A549 (cell line): ENCODE measurements around the gene COA7. TPM values are rescaled to one million over a fixed set of nuclear protein-coding genes. Genes with fewer than 3 reads are reported as not detected.

Source experiments
- ATAC-seq, 2 experiments: fragments of 200-7000 bp in 1 of 2; fragments of >200 bp in 1 of 2; cut with Nextera tagmentation in 1 of 2; cut with Tn5 transposase in 1 of 2; 3 replicates each; pipeline versions ENCODE4 v1.8.0 to v1.9.1; 2018 to 2020; ENCODE audit warnings: mild to moderate bottlenecking in 1 of 2, moderate library complexity in 1 of 2
- CTCF ChIA-PET: fragments of 300-600 bp; sonication (Branson Sonifier 250); formaldehyde crosslinking; extraction: SDS; loops from one replicate; lab custom pipeline; 2021; ENCODE audit warnings: antibody characterized with exemption, inconsistent platforms; lab: Yijun Ruan, JAX
- POLR2A ChIA-PET: fragments of 350-600 bp; formaldehyde crosslinking; extraction: SDS; loops from one replicate; lab custom pipeline; 2021; ENCODE audit warnings: antibody characterized with exemption, inconsistent platforms; lab: Yijun Ruan, JAX
- DNase-seq, 2 experiments: peaks; one replicate each; pipeline versions ENCODE4 v3.0.0 to v3.0.0-alpha.2; 2011 to 2016; ENCODE audit warnings: low read depth in 1 of 2, low spot score in 1 of 2
- FAIRE-seq: peaks from 2 replicates; lab custom pipeline; 2011; peaks lifted over from hg19 to GRCh38; lab: Jason Lieb, UNC
- H3K27ac ChIP-seq, 2 experiments: fragments of >200 bp; sonication (Bioruptor Twin); formaldehyde crosslinking; 3 replicates each; pipeline ENCODE4 v1.5.1; 2016 to 2017
- H3K4me1 ChIP-seq: fragments of >200 bp; sonication (Bioruptor Twin); formaldehyde crosslinking; 3 replicates; pipeline ENCODE4 v1.6.1; 2016
- H3K4me2 ChIP-seq: fragments of >200 bp; sonication (Bioruptor Twin); formaldehyde crosslinking; 3 replicates; pipeline ENCODE4 v1.6.1; 2016
- H3K4me3 ChIP-seq: fragments of >200 bp; sonication (Bioruptor Twin); formaldehyde crosslinking; 3 replicates; pipeline ENCODE4 v1.5.1; 2016
- H3K9me3 ChIP-seq: fragments of >200 bp; sonication (Bioruptor Twin); formaldehyde crosslinking; 3 replicates; pipeline ENCODE4 v1.6.1; 2016
- CBX8 ChIP-seq: fragments of 200-600 bp; sonication (generic); IDR thresholded peaks from 2 replicates; pipeline ENCODE4 v1.6.1; 2016
- CEBPB ChIP-seq, 2 experiments: fragments of >200 bp in 1 of 2; sonication (Bioruptor Twin) in 1 of 2; formaldehyde crosslinking in 1 of 2; IDR thresholded peaks; 2 replicates each; pipeline ENCODE4 v1.6.1; 2012 to 2016
- EHF ChIP-seq: fragments of 250-450 bp; sonication (Bioruptor Pico); IDR thresholded peaks from 2 replicates; pipeline ENCODE4 v1.5.0; 2020; ENCODE audit warnings: mild to moderate bottlenecking
- EHMT2 ChIP-seq: fragments of 200-600 bp; sonication (generic); IDR thresholded peaks from 2 replicates; pipeline ENCODE4 v1.6.1; 2016; ENCODE audit warnings: antibody characterized with exemption, low read depth, mild to moderate bottlenecking, moderate library complexity
- EP300 ChIP-seq, 2 experiments: fragments of >200 bp; sonication (Bioruptor Twin); formaldehyde crosslinking; IDR thresholded peaks; 2 replicates in 1 of 2; 3 replicates in 1 of 2; pipeline ENCODE4 v1.6.1; 2016 to 2017
- FOXS1 ChIP-seq: fragments of 250-450 bp; sonication (Bioruptor Pico); IDR thresholded peaks from 2 replicates; pipeline ENCODE4 v1.5.0; 2020; ENCODE audit warnings: mild to moderate bottlenecking, moderate library complexity
- GATA3 ChIP-seq: IDR thresholded peaks from 2 replicates; pipeline ENCODE4 v1.6.1; 2012; ENCODE audit warnings: borderline replicate concordance
- HDAC2 ChIP-seq: fragments of 200-600 bp; sonication (generic); IDR thresholded peaks from 2 replicates; pipeline ENCODE4 v1.6.1; 2016
- HES2 ChIP-seq: fragments of >200 bp; sonication (Bioruptor Twin); formaldehyde crosslinking; IDR thresholded peaks from 2 replicates; pipeline ENCODE4 v1.6.1; 2016
- HEYL ChIP-seq: fragments of 250-450 bp; sonication (Bioruptor Pico); IDR thresholded peaks from 2 replicates; pipeline ENCODE4 v1.8.0; 2021; ENCODE audit warnings: mild to moderate bottlenecking, moderate library complexity
- HOXA7 ChIP-seq: fragments of 250-450 bp; sonication (Bioruptor Pico); IDR thresholded peaks from 2 replicates; pipeline ENCODE4 v1.5.0; 2020; ENCODE audit warnings: mild to moderate bottlenecking, moderate library complexity
- HOXB13 ChIP-seq: fragments of 250-450 bp; sonication (Bioruptor Pico); IDR thresholded peaks from 2 replicates; pipeline ENCODE4 v1.5.0; 2020; ENCODE audit warnings: low read depth, mild to moderate bottlenecking, moderate library complexity
- MAFK ChIP-seq: fragments of 450-650 bp; IDR thresholded peaks from 2 replicates; pipeline ENCODE4 v1.6.1; 2014; ENCODE audit not compliant: partially characterized antibody
- MAZ ChIP-seq: fragments of 150-350 bp; IDR thresholded peaks from 2 replicates; pipeline ENCODE4 v1.6.1; 2014; ENCODE audit warnings: antibody characterized with exemption, low read depth, low read length, borderline replicate concordance
- NFE2L2 ChIP-seq: fragments of 150-350 bp; conservative IDR thresholded peaks from 2 replicates; pipeline ENCODE4 v1.6.1; 2014; ENCODE audit warnings: low read length
- NPAS2 ChIP-seq: fragments of 250-450 bp; sonication (Bioruptor Pico); IDR thresholded peaks from 2 replicates; pipeline ENCODE4 v1.8.0; 2022; ENCODE audit warnings: mild to moderate bottlenecking, moderate library complexity, borderline replicate concordance
- NR3C1 ChIP-seq: fragments of >200 bp; sonication (Bioruptor Twin); formaldehyde crosslinking; IDR thresholded peaks from 3 replicates; pipeline ENCODE4 v1.6.1; 2017
- POLR2AphosphoS2 ChIP-seq: conservative IDR thresholded peaks from 2 replicates; pipeline ENCODE4 v1.6.1; 2012; ENCODE audit warnings: low read length, improper control_type of control experiment, inconsistent platforms
- RAD21 ChIP-seq, 2 experiments: fragments of >200 bp in 1 of 2; sonication (Bioruptor Twin) in 1 of 2; formaldehyde crosslinking in 1 of 2; IDR thresholded peaks in 1 of 2; conservative IDR thresholded peaks in 1 of 2; 2 replicates in 1 of 2; 3 replicates in 1 of 2; pipeline ENCODE4 v1.6.1; 2012 to 2018; ENCODE audit warnings: inconsistent platforms in 1 of 2
- REST ChIP-seq: fragments of 200-600 bp; sonication (generic); IDR thresholded peaks from 2 replicates; pipeline ENCODE4 v1.6.1; 2016; ENCODE audit warnings: antibody characterized with exemption, mild to moderate bottlenecking, moderate library complexity
- RNF2 ChIP-seq: fragments of 200-600 bp; sonication (generic); IDR thresholded peaks from 2 replicates; pipeline ENCODE4 v1.6.1; 2016; ENCODE audit warnings: low read depth, mild to moderate bottlenecking, antibody characterized with exemption, moderate library complexity, borderline replicate concordance
- SREBF2 ChIP-seq: fragments of 450-650 bp; IDR thresholded peaks from 2 replicates; pipeline ENCODE4 v1.6.1; 2014; ENCODE audit warnings: mild to moderate bottlenecking, moderate library complexity
- ZNF302 ChIP-seq: fragments of 250-450 bp; sonication (Bioruptor Pico); IDR thresholded peaks from 2 replicates; pipeline ENCODE4 v1.9.0; 2021; ENCODE audit warnings: inconsistent platforms, mild to moderate bottlenecking, moderate library complexity
- WGBS: methylation state at CpG from one replicate; pipeline ENCODE4 v1.1.6; 2017; ENCODE audit errors: missing lambda C conversion rate; 5-methylcytosine and 5-hydroxymethylcytosine counted together
- polyA plus RNA-seq, 4 experiments: library from polyadenylated mRNA; depleted of rRNA in 3 of 4; stranded (reverse); fragments of >200 nt; fragmentation: RNase III in 1 of 4; extraction: RNeasy Plus Mini Kit Qiagen cat#74134 plus additional on column Dnase treatment in 1 of 4; gene quantifications; 2 replicates in 3 of 4; 3 replicates in 1 of 4; pipeline ENCODE4 v1.2.3, GENCODE V29; 2011 to 2017
- TF ChIP-seq, protein P1 (sequence below): fragments of 450-650 bp; IDR thresholded peaks from 2 replicates; pipeline ENCODE4 v1.6.1; 2014; ENCODE audit warnings: antibody characterized with exemption

COA7 gene
- polyA plus RNA-seq, 2 of the 4 experiments (the other 2 are of a cell fraction) = 18.1 to 22.0 TPM

DNA sequence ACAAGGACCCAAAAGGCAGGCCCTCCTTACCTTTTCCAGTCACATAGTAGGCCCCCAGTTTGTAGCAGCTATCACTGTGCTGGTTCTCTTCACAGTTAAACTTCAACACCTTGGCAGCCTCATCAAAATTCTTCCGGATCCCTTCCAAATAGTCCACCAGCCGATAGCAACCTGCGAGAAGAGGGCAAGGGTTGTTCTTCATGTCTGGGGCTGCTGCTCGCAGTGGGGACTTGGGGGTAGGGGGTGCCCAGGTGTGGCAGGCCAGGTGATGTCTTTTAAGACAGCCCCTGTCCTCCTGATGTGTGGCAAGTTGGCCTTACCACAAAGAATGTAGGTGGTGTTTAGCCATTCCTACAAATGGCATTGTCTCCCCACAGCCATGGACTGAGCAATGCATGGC is 5.5 kb downstream of the COA7 start:
- ChIA-PET CTCF (no interaction called here), POLR2A (no interaction called here)
- H3K4me1 ChIP-seq = no peaks in the 10 kb centered on the region
- ATAC-seq (no peak), FAIRE-seq (no peak), DNase-seq (no peak)
- no peaks in the 10 kb centered on the region for H3K9me3 ChIP-seq
- WGBS = 82% methylated on average over 4 of the region's 4 CpGs
- H3K27ac ChIP-seq = no peak overlapping the region
- no peak overlapping the region for H3K4me2 ChIP-seq
- H3K4me3 ChIP-seq = no peak overlapping the region
- TF ChIP-seq HDAC2 = no peak
- TF ChIP-seq POLR2AphosphoS2 = no peak
- no peak for TF ChIP-seq EHF
- TF ChIP-seq NFE2L2 = no peak
- no peak for TF ChIP-seq GATA3
- TF ChIP-seq HOXA7 (CRISPR knock-in tag) = no peak
- no peak for TF ChIP-seq SREBF2
- TF ChIP-seq ZNF302 (CRISPR knock-in tag) = no peak
- no peak for TF ChIP-seq RNF2
- TF ChIP-seq RAD21 (conservative IDR thresholded peaks at IDR 0.05 in 1 of 2, IDR thresholded peaks at IDR 0.05 in 1 of 2) = no peak

GRCh38 chr1:52691821-52692220 is 6.3 kb downstream of the COA7 start:
- Histone ChIP-seq H3K4me3 (no peak overlapping the region), H3K4me2 (no peak overlapping the region), H3K4me1 (no peaks in the 10 kb centered on the region), H3K27ac (no peak overlapping the region), H3K9me3 (no peaks in the 10 kb centered on the region)
- TF ChIP-seq HOXB13 (no peak), HES2 (no peak), MAFK (no peak), ZNF302 (CRISPR knock-in tag) (no peak), NR3C1 (no peak), EHF (no peak), RNF2 (no peak), HEYL (no peak)
- ChIA-PET CTCF (interaction anchor here (0.6 kb wide), 1 partner anchor 735 kb away, joined by 3 read pairs; no protein-coding TSS in a partner anchor), POLR2A (no interaction called here)
- no peak for DNase-seq
- no peak for FAIRE-seq
- ATAC-seq = no peak
- 93% methylated on average over 3 of the region's 3 CpGs for WGBS

DNA sequence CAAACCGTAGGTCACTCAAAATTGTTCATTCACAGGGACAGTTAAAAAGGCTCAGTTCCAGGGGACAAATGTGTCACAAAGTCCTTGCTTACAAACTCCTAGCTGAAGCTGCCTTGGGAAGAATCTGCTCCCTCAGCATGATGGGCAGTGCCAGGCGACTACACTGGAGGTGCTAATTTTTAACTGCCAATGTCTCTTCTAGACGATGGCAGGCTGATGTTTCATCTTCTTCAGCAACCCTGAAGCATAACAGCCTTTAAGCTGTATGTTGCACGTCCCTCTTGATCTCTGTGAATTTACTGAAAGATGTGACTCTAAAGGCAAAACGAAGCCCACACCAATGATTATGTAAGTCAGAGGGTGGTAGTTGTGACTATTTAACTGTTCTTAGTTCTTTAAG is 11.3 kb downstream of the COA7 start:
- 76% methylated on average over 5 of the region's 5 CpGs for WGBS
- no peak overlapping the region for H3K27ac ChIP-seq
- no peaks in the 10 kb centered on the region for H3K4me1 ChIP-seq
- POLR2A ChIA-PET = interaction anchor here (2.4 kb wide), 1 partner anchor 134 kb away, joined by 12 read pairs; the partner anchor contains the start of gene TUT4
- no peak overlapping the region for H3K4me3 ChIP-seq
- CTCF ChIA-PET = interaction anchor here (0.6 to 2.2 kb wide), 22 partner anchors 8 to 504 kb away, joined by 3 to 12 read pairs (median 4); partner anchors contain the start of genes COA7 and TUT4
- ATAC-seq (peak in 1 of 2 experiments; percentile 56; a peak in 2 of 6 replicates), DNase-seq (no peak), FAIRE-seq (no peak)
- TF ChIP-seq FOXS1 (CRISPR knock-in tag) (no peak), RAD21 (conservative IDR thresholded peaks at IDR 0.05 in 1 of 2, IDR thresholded peaks at IDR 0.05 in 1 of 2) (no peak), EP300 (IDR thresholded peaks at IDR 0.05) (no peak), REST (no peak), MAZ (no peak), CEBPB (IDR thresholded peaks at IDR 0.05) (no peak), EHMT2 (no peak), POLR2AphosphoS2 (no peak), CBX8 (no peak), NPAS2 (CRISPR knock-in tag) (no peak)
- TF ChIP-seq, protein P1, sequence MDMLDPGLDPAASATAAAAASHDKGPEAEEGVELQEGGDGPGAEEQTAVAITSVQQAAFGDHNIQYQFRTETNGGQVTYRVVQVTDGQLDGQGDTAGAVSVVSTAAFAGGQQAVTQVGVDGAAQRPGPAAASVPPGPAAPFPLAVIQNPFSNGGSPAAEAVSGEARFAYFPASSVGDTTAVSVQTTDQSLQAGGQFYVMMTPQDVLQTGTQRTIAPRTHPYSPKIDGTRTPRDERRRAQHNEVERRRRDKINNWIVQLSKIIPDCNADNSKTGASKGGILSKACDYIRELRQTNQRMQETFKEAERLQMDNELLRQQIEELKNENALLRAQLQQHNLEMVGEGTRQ = no peak
- no peak overlapping the region for H3K4me2 ChIP-seq
- H3K9me3 ChIP-seq = no peaks in the 10 kb centered on the region
